ENCODE data around the gene LAMB4. TPM values are rescaled to one million over a fixed set of nuclear protein-coding genes. Genes with fewer than 3 reads are reported as not detected.

LAMB4 gene
- polyA plus RNA-seq, 1 of the 3 experiments (the other 2 are of a cell fraction), result 0.36 TPM

- CTCF ChIA-PET, result interaction anchor here (0.6 to 6.4 kb wide), 19 partner anchors 8 to 495 kb away, joined by 3 to 33 read pairs (median 4); partner anchors contain the start of gene DLD
- Histone ChIP-seq H2AFZ (ENCODE audit: low read depth) (peak overlapping the region; percentile 81; the same call in 1 of the 2 replicates), H3K9me2 (no peaks in the 10 kb centered on the region), H3K4me2 (peak overlapping the region; percentile 93), H3K4me3 (ENCODE audit: low read depth in 2 of 2, low read length in 1 of 2) (peak overlapping the region; percentile 92 to 95), H3K36me3 (replicated peaks in 1 of 2; ENCODE audit: control insufficient read depth in 1 of 2, insufficient read depth in 2 of 2, low read length in 1 of 2) (peaks cover 36 to 41% of the 10 kb centered on the region in 2 experiments), H3K4me1 (ENCODE audit: control insufficient read depth in 1 of 2, insufficient read depth in 2 of 2, low read depth in 1 of 2, low read length in 1 of 2) (peaks cover 41 to 52% of the 10 kb centered on the region in 2 experiments), H3K27ac (ENCODE audit: low read depth in 2 of 2, low read length in 1 of 2) (peak overlapping the region; percentile 93 to 100), H3F3A (replicated peaks; ENCODE audit: insufficient read depth) (peaks cover 57% of the 10 kb centered on the region), H3K27me3 (ENCODE audit: insufficient read depth) (no peaks in the 10 kb centered on the region), H3K9ac (peak overlapping the region; percentile 96), H3K79me2 (ENCODE audit: insufficient read depth) (peaks cover 52% of the 10 kb centered on the region), H4K20me1 (ENCODE audit: insufficient read depth) (no peaks in the 10 kb centered on the region), H3K9me3 (no peaks in the 10 kb centered on the region)
- DNase-seq, result peak; percentile 95
- POLR2A ChIA-PET, result interaction anchor here (0.5 to 2.5 kb wide), 13 partner anchors 8 to 839 kb away, joined by 3 to 16 read pairs (median 3); partner anchors contain the start of genes CBLL1, DLD and HBP1
- WGBS (ENCODE audit: low lambda C conversion rate), result 2% methylated on average over 59 of the region's 75 CpGs
- TF ChIP-seq RFX5 (IDR thresholded peaks at IDR 0.05; ENCODE audit: low read length) (no peak), FOSL2 (IDR thresholded peaks at IDR 0.05; ENCODE audit: borderline replicate concordance, low read depth) (no peak), CHD2 (IDR thresholded peaks at IDR 0.05; ENCODE audit: low read length, partially characterized antibody) (peak; percentile 85), FOXM1 (IDR thresholded peaks at IDR 0.05; ENCODE audit: low read depth) (no peak), RXRA (IDR thresholded peaks at IDR 0.05; ENCODE audit: borderline replicate concordance, low read depth) (no peak), FOXJ3 (CRISPR knock-in tag; IDR thresholded peaks at IDR 0.05) (no peak; the same call in 1 of the 2 replicates), GABPA (IDR thresholded peaks at IDR 0.05; ENCODE audit: low read depth) (no peak), SMC3 (IDR thresholded peaks at IDR 0.05; ENCODE audit: low read depth, low read length) (no peak), IRF3 (IDR thresholded peaks at IDR 0.05; ENCODE audit: low read depth, low read length) (no peak), REST (IDR thresholded peaks at IDR 0.05; ENCODE audit: low read depth, low read length) (0 out of 2 replicates have a peak, but pooled peaks have one; percentile 17), ZBTB33 (IDR thresholded peaks at IDR 0.05; ENCODE audit: borderline replicate concordance, low read depth) (no peak), CTCF (IDR thresholded peaks at IDR 0.05) (no peak), NFIC (IDR thresholded peaks at IDR 0.05; ENCODE audit: borderline replicate concordance) (0 out of 2 replicates have a peak, but pooled peaks have one; percentile 14), SIN3A (IDR thresholded peaks at IDR 0.05; ENCODE audit: borderline replicate concordance, low read depth, low read length) (peak; percentile 47; the same call in 1 of the 2 replicates), USF1 (IDR thresholded peaks at IDR 0.05; ENCODE audit: borderline replicate concordance, low read depth) (no peak; the same call in none of the 2 replicates), PBX3 (IDR thresholded peaks at IDR 0.05) (peak; percentile 37; the same call in 1 of the 2 replicates), MAX (IDR thresholded peaks at IDR 0.05; ENCODE audit: low read depth) (peak; percentile 90), MEF2A (IDR thresholded peaks at IDR 0.05; ENCODE audit: borderline replicate concordance, low read depth) (no peak), RCOR1 (IDR thresholded peaks at IDR 0.05; ENCODE audit: low read length) (peak; percentile 89)
Measured at GRCh38 chr7:108001764-108002725, 128.1 kb downstream of the LAMB4 start.
